Measurements from ENCODE around the gene ZNF324. TPM values are rescaled to one million over a fixed set of nuclear protein-coding genes. Genes with fewer than 3 reads are reported as not detected.

Gene ZNF324
- total and polyA plus RNA-seq, 5 experiments from 2014 or later: 8.3 to 28.0 (median 16.2) TPM

GRCh38 chr19:58473775-58474174, 6.9 kb downstream of the ZNF324 start:
- no peaks in the 10 kb centered on the region for H3K27me3 Mint-ChIP-seq
- POLR2A ChIA-PET: no interaction called here
- peak overlapping the region in 5 of 10 donors; percentile 24 to 65 (median 50) for H3K4me3 Mint-ChIP-seq
- no peaks in the 10 kb centered on the region for H3K9me3 Mint-ChIP-seq
- no peak for ATAC-seq
- peaks cover 7 to 29% (median 15%) of the 10 kb centered on the region in 4 donors for H3K4me1 Mint-ChIP-seq
- no peak for DNase-seq
- H3K27ac Mint-ChIP-seq: peak overlapping the region in 8 of 10 donors; percentile 38 to 100 (median 97)
- H3K36me3 Mint-ChIP-seq: peaks cover 0 to 25% (median 3%) of the 10 kb centered on the region in 3 donors

- peak overlapping the region in 9 of 10 donors; percentile 25 to 98 (median 64) for H3K4me3 Mint-ChIP-seq
- POLR2A ChIA-PET: interaction anchor here (1.1 to 2.4 kb wide), 4 partner anchors 8 to 88 kb away, joined by 3 to 6 read pairs (median 5); partner anchors contain the start of genes CHMP2A, ZNF324 and ZNF584
- DNase-seq (no peak), ATAC-seq (no peak)
- H3K9me3 Mint-ChIP-seq: no peaks in the 10 kb centered on the region
- H3K4me1 Mint-ChIP-seq: peaks cover 7 to 22% (median 13%) of the 10 kb centered on the region in 4 donors
- peak overlapping the region in 9 of 10 donors; percentile 77 to 100 (median 99) for H3K27ac Mint-ChIP-seq
- H3K36me3 Mint-ChIP-seq: peaks cover 0 to 27% (median 3%) of the 10 kb centered on the region in 3 donors
- no peaks in the 10 kb centered on the region for H3K27me3 Mint-ChIP-seq
Measured at GRCh38 chr19:58474291-58474996, 7.6 kb downstream of the ZNF324 start.

- H3K27me3 Mint-ChIP-seq: no peaks in the 10 kb centered on the region
- peak overlapping the region; percentile 94 to 100 (median 99) for H3K27ac Mint-ChIP-seq
- no peak for DNase-seq
- peaks cover 7 to 22% (median 13%) of the 10 kb centered on the region in 4 donors for H3K4me1 Mint-ChIP-seq
- H3K36me3 Mint-ChIP-seq: peaks cover 0 to 24% (median 3%) of the 10 kb centered on the region in 3 donors
- peak; percentile 11 to 32 for ATAC-seq
- no peaks in the 10 kb centered on the region for H3K9me3 Mint-ChIP-seq
- POLR2A ChIA-PET: interaction anchor here (0.5 to 2.4 kb wide), 10 partner anchors 9 to 660 kb away, joined by 3 to 6 read pairs (median 4); partner anchors contain the start of genes CHMP2A, RPS5, ZBTB45 and ZNF274
- H3K4me3 Mint-ChIP-seq: peak overlapping the region; percentile 88 to 99 (median 96)
Measured at GRCh38 chr19:58474997-58475713, 8.3 kb downstream of the ZNF324 start.

GRCh38 chr19:58475714-58476497, 9.0 kb downstream of the ZNF324 start, which contains the start of gene ZNF446:
Gene ZNF446, plus strand, starts transcription at chr19:58476352. Its CDS starts 867 bp downstream, at chr19:58477219.
- POLR2A ChIA-PET: interaction anchor here (0.5 to 2.4 kb wide), 14 partner anchors 9 to 661 kb away, joined by 3 to 6 read pairs (median 4); partner anchors contain the start of genes CHMP2A, RPS5, ZBTB45 and ZNF274
- Mint-ChIP-seq H3K27ac (peak within 1 kb of the TSS; percentile 94 to 100 (median 99)), H3K36me3 (peaks cover 0 to 18% (median 0%) of the 10 kb centered on the region in 3 donors), H3K4me3 (peak within 1 kb of the TSS; percentile 88 to 99 (median 96)), H3K27me3 (no peaks in the 10 kb centered on the region), H3K9me3 (no peaks in the 10 kb centered on the region), H3K4me1 (peaks cover 7 to 22% (median 13%) of the 10 kb centered on the region in 4 donors)
- ATAC-seq (peak; percentile 86 to 88), DNase-seq (peak; percentile 90 to 99 (median 97))

- DNase-seq: no peak
- H3K4me3 Mint-ChIP-seq: peak overlapping the region; percentile 88 to 99 (median 96)
- peak overlapping the region; percentile 94 to 100 (median 99) for H3K27ac Mint-ChIP-seq
- peaks cover 7 to 22% (median 13%) of the 10 kb centered on the region in 4 donors for H3K4me1 Mint-ChIP-seq
- H3K27me3 Mint-ChIP-seq: no peaks in the 10 kb centered on the region
- POLR2A ChIA-PET: interaction anchor here (0.5 to 2.4 kb wide), 8 partner anchors 10 to 89 kb away, joined by 3 to 6 read pairs (median 4); partner anchors contain the start of genes CHMP2A, RPS5, ZBTB45 and ZNF324
- H3K9me3 Mint-ChIP-seq: no peaks in the 10 kb centered on the region
- H3K36me3 Mint-ChIP-seq: peaks cover 0 to 18% (median 0%) of the 10 kb centered on the region in 3 donors
- no peak for ATAC-seq
Measured at GRCh38 chr19:58476498-58477015, 9.7 kb downstream of the ZNF324 start.

- peaks cover 7 to 22% (median 13%) of the 10 kb centered on the region in 4 donors for H3K4me1 Mint-ChIP-seq
- POLR2A ChIA-PET: interaction anchor here (0.5 to 1.2 kb wide), 5 partner anchors 12 to 74 kb away, joined by 4 read pairs; partner anchors contain the start of gene ZBTB45
- H3K36me3 Mint-ChIP-seq: peaks cover 0 to 17% (median 0%) of the 10 kb centered on the region in 3 donors
- peak overlapping the region; percentile 94 to 100 (median 99) for H3K27ac Mint-ChIP-seq
- ATAC-seq (no peak), DNase-seq (no peak)
- H3K4me3 Mint-ChIP-seq: peak overlapping the region; percentile 88 to 99 (median 96)
- H3K27me3 Mint-ChIP-seq: no peaks in the 10 kb centered on the region
- H3K9me3 Mint-ChIP-seq: no peaks in the 10 kb centered on the region
Measured at GRCh38 chr19:58477130-58477529, 10.2 kb downstream of the ZNF324 start.

- no peaks in the 10 kb centered on the region for H3K9me3 Mint-ChIP-seq
- ATAC-seq (no peak), DNase-seq (no peak)
- peaks cover 7 to 22% (median 15%) of the 10 kb centered on the region in 4 donors for H3K4me1 Mint-ChIP-seq
- peaks cover 0 to 15% (median 0%) of the 10 kb centered on the region in 3 donors for H3K36me3 Mint-ChIP-seq
- peak overlapping the region in 3 of 10 donors; percentile 6 to 43 (median 28) for H3K4me3 Mint-ChIP-seq
- POLR2A ChIA-PET: interaction anchor here (1.0 to 1.4 kb wide), 2 partner anchors 15 to 41 kb away, joined by 3 read pairs; partner anchors contain the start of gene ZBTB45
- H3K27ac Mint-ChIP-seq: peak overlapping the region in 2 of 10 donors; percentile 14 to 48
- H3K27me3 Mint-ChIP-seq: no peaks in the 10 kb centered on the region
Measured at GRCh38 chr19:58477871-58478270, 11.0 kb downstream of the ZNF324 start.

GRCh38 chr19:58479303-58479702, 12.4 kb downstream of the ZNF324 start:
- ATAC-seq (no peak), DNase-seq (no peak)
- POLR2A ChIA-PET: interaction anchor here (0.6 to 1.4 kb wide), 4 partner anchors 14 to 774 kb away, joined by 3 to 7 read pairs (median 4); no protein-coding TSS in a partner anchor
- Mint-ChIP-seq H3K4me1 (peaks cover 7 to 18% (median 15%) of the 10 kb centered on the region in 4 donors), H3K4me3 (peak overlapping the region in 2 of 10 donors; percentile 11 to 45), H3K27me3 (no peaks in the 10 kb centered on the region), H3K27ac (peak overlapping the region in 4 of 10 donors; percentile 15 to 66 (median 38)), H3K9me3 (no peaks in the 10 kb centered on the region), H3K36me3 (peaks cover 0 to 11% (median 0%) of the 10 kb centered on the region in 3 donors)

GRCh38 chr19:58479736-58480480, 13.0 kb downstream of the ZNF324 start:
- H3K27ac Mint-ChIP-seq: peak overlapping the region in 1 of 10 donors; percentile 66
- ATAC-seq (no peak), DNase-seq (no peak)
- H3K4me3 Mint-ChIP-seq: no peak overlapping the region
- peaks cover 0 to 11% (median 0%) of the 10 kb centered on the region in 3 donors for H3K36me3 Mint-ChIP-seq
- H3K4me1 Mint-ChIP-seq: peaks cover 7 to 17% (median 12%) of the 10 kb centered on the region in 4 donors
- H3K27me3 Mint-ChIP-seq: no peaks in the 10 kb centered on the region
- POLR2A ChIA-PET: interaction anchor here (0.6 kb wide), 1 partner anchor 50 kb away, joined by 5 read pairs; no protein-coding TSS in a partner anchor
- no peaks in the 10 kb centered on the region for H3K9me3 Mint-ChIP-seq

GRCh38 chr19:58480481-58480830, 13.6 kb downstream of the ZNF324 start:
- H3K4me3 Mint-ChIP-seq: no peak overlapping the region
- H3K9me3 Mint-ChIP-seq: no peaks in the 10 kb centered on the region
- H3K27me3 Mint-ChIP-seq: no peaks in the 10 kb centered on the region
- no peak overlapping the region for H3K27ac Mint-ChIP-seq
- no peak for ATAC-seq
- peaks cover 7 to 12% (median 9%) of the 10 kb centered on the region in 4 donors for H3K4me1 Mint-ChIP-seq
- POLR2A ChIA-PET: no interaction called here
- DNase-seq: no peak
- H3K36me3 Mint-ChIP-seq: peaks cover 0 to 11% (median 0%) of the 10 kb centered on the region in 3 donors

- no peaks in the 10 kb centered on the region for H3K27me3 Mint-ChIP-seq
- H3K9me3 Mint-ChIP-seq: no peaks in the 10 kb centered on the region
- H3K4me3 Mint-ChIP-seq: no peak overlapping the region
- DNase-seq: no peak
- peak overlapping the region in 2 of 10 donors; percentile 17 to 21 for H3K27ac Mint-ChIP-seq
- POLR2A ChIA-PET: no interaction called here
- no peak for ATAC-seq
- peaks cover 0 to 11% (median 0%) of the 10 kb centered on the region in 3 donors for H3K36me3 Mint-ChIP-seq
- H3K4me1 Mint-ChIP-seq: peaks cover 7 to 9% (median 8%) of the 10 kb centered on the region in 4 donors
Measured at GRCh38 chr19:58480831-58481230, 14.0 kb downstream of the ZNF324 start.
